ENCODE results near the gene VARS2.

DNA sequence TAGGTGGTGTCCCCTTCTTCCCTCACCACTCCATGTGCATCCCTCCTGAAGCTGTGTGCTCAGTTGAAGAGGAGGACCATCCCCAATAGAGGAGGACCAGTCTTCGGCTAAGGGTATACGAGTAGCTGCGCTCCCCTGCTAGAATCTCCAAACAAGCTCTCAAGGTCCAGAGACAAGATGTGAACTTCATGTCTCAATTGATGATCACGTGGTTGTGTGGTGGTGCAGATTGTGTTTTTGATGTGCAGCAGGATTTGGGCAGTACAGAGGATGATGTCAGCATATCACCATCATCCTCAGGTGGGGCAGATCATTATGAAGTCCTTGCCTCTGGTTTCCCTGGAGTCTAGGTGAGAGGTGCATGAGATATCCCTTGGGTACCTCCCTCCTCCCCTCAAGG, 49.7 kb upstream of the VARS2 start:
- no peak for TF ChIP-seq POLR2A (IDR thresholded peaks at IDR 0.05)
- TF ChIP-seq, protein P1, sequence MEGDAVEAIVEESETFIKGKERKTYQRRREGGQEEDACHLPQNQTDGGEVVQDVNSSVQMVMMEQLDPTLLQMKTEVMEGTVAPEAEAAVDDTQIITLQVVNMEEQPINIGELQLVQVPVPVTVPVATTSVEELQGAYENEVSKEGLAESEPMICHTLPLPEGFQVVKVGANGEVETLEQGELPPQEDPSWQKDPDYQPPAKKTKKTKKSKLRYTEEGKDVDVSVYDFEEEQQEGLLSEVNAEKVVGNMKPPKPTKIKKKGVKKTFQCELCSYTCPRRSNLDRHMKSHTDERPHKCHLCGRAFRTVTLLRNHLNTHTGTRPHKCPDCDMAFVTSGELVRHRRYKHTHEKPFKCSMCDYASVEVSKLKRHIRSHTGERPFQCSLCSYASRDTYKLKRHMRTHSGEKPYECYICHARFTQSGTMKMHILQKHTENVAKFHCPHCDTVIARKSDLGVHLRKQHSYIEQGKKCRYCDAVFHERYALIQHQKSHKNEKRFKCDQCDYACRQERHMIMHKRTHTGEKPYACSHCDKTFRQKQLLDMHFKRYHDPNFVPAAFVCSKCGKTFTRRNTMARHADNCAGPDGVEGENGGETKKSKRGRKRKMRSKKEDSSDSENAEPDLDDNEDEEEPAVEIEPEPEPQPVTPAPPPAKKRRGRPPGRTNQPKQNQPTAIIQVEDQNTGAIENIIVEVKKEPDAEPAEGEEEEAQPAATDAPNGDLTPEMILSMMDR (IDR thresholded peaks at IDR 0.05) = no peak
